ENCODE data around the gene CCL23. TPM values are rescaled to one million over a fixed set of nuclear protein-coding genes. Genes with fewer than 3 reads are reported as not detected.

The CCL23 gene
- total RNA-seq, 1 donor from 2014 or later: not detected

- H3K27me3 ChIP-seq (ENCODE audit: control insufficient read depth, insufficient read depth, low read length): no peaks in the 10 kb centered on the region
- TF ChIP-seq, protein P1, sequence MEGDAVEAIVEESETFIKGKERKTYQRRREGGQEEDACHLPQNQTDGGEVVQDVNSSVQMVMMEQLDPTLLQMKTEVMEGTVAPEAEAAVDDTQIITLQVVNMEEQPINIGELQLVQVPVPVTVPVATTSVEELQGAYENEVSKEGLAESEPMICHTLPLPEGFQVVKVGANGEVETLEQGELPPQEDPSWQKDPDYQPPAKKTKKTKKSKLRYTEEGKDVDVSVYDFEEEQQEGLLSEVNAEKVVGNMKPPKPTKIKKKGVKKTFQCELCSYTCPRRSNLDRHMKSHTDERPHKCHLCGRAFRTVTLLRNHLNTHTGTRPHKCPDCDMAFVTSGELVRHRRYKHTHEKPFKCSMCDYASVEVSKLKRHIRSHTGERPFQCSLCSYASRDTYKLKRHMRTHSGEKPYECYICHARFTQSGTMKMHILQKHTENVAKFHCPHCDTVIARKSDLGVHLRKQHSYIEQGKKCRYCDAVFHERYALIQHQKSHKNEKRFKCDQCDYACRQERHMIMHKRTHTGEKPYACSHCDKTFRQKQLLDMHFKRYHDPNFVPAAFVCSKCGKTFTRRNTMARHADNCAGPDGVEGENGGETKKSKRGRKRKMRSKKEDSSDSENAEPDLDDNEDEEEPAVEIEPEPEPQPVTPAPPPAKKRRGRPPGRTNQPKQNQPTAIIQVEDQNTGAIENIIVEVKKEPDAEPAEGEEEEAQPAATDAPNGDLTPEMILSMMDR (IDR thresholded peaks at IDR 0.05; ENCODE audit: insufficient read depth, low read length, severe bottlenecking): no peak
- DNase-seq (ENCODE audit: low read depth) (no peak), FAIRE-seq (no peak)
- no peak overlapping the region for H3K4me3 ChIP-seq (ENCODE audit: low read depth, low read length)
- H3K36me3 ChIP-seq (ENCODE audit: control insufficient read depth, insufficient read depth, low read length): no peaks in the 10 kb centered on the region
Measured at GRCh38 chr17:36057911-36058310, 40.1 kb upstream of the CCL23 start.

GRCh38 chr17:36055921-36056520 is 38.2 kb upstream of the CCL23 start:
- FAIRE-seq: no peak
- no peak overlapping the region for H3K4me3 ChIP-seq (ENCODE audit: low read depth, low read length)
- TF ChIP-seq, protein P1 (IDR thresholded peaks at IDR 0.05; ENCODE audit: insufficient read depth, low read length, severe bottlenecking): no peak
- DNase-seq (ENCODE audit: low read depth): no peak
- no peaks in the 10 kb centered on the region for H3K27me3 ChIP-seq (ENCODE audit: control insufficient read depth, insufficient read depth, low read length)
- no peaks in the 10 kb centered on the region for H3K36me3 ChIP-seq (ENCODE audit: control insufficient read depth, insufficient read depth, low read length)

DNA sequence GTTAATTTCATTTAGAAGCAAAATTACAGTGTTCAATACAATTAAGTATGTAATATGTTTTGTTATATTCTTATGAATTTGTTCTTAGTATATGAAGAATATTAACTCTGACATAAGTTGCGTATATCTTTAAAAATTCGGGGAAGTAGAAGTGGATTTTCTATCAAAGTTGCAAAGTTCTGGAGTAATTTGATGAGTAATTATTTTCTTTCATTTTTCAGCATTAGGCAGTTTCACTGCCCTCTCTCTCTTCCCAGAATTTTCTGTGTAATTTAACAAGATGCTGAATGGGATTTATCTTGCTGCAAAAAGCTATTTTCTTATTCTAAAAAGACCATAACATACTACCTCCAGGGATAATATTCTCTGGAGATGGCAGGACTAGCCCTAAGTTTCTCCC is 37.4 kb upstream of the CCL23 start:
- FAIRE-seq (no peak), DNase-seq (ENCODE audit: low read depth) (no peak)
- Histone ChIP-seq H3K4me3 (ENCODE audit: low read depth, low read length) (no peak overlapping the region), H3K27me3 (ENCODE audit: control insufficient read depth, insufficient read depth, low read length) (no peaks in the 10 kb centered on the region), H3K36me3 (ENCODE audit: control insufficient read depth, insufficient read depth, low read length) (no peaks in the 10 kb centered on the region)
- TF ChIP-seq, protein P1 (IDR thresholded peaks at IDR 0.05; ENCODE audit: insufficient read depth, low read length, severe bottlenecking): no peak

DNA sequence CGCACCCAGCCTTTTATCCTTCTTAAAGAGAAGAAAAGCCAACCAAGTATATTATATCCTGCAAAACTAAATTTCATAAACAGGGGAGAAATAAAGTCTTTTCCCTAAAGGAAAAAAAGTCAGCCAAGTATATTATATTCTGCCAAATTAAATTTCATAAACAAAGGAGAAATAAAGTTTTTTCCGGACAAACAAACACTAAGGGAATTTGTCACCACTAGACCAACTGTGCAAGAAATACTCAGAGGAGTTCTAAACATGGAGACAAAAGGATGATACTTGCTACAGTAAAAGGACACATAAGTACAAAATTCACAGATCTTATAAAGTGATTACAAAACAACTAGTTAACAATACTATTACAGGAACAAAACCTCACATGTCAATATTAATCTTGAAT is 31.9 kb upstream of the CCL23 start:
- DNase-seq (ENCODE audit: low read depth): no peak
- Histone ChIP-seq H3K4me3 (ENCODE audit: low read depth, low read length) (no peak overlapping the region), H3K36me3 (ENCODE audit: control insufficient read depth, insufficient read depth, low read length) (no peaks in the 10 kb centered on the region), H3K27me3 (ENCODE audit: control insufficient read depth, insufficient read depth, low read length) (peaks cover 2% of the 10 kb centered on the region)
- no peak for FAIRE-seq
- TF ChIP-seq, protein P1 (IDR thresholded peaks at IDR 0.05; ENCODE audit: insufficient read depth, low read length, severe bottlenecking): no peak

- H3K27me3 ChIP-seq (ENCODE audit: control insufficient read depth, insufficient read depth, low read length): peaks cover 2% of the 10 kb centered on the region
- TF ChIP-seq, protein P1 (IDR thresholded peaks at IDR 0.05; ENCODE audit: insufficient read depth, low read length, severe bottlenecking): no peak
- no peak overlapping the region for H3K4me3 ChIP-seq (ENCODE audit: low read depth, low read length)
- DNase-seq (ENCODE audit: low read depth) (no peak), FAIRE-seq (no peak)
- no peaks in the 10 kb centered on the region for H3K36me3 ChIP-seq (ENCODE audit: control insufficient read depth, insufficient read depth, low read length)
Measured at GRCh38 chr17:36048066-36048465, 30.3 kb upstream of the CCL23 start.

DNA sequence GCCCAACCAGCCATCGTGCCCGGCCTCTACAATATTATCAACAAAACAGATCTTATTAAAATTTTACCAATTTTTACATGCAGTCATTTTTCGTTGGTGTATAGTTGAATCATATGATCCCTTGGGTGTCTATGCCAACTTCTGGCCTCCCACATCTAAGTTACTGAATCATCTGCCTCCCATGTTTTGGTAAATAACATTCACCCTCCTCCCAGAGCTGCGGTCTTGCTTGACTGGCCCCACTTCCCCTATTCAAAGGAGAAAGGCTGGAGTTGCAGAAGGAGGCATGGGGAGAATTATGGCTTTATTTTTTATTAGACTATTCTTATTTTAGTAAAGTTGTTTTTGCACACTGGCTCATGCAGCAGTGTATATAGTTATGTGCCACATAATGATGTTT is 18.5 kb upstream of the CCL23 start:
- FAIRE-seq (no peak), DNase-seq (ENCODE audit: low read depth) (no peak)
- Histone ChIP-seq H3K36me3 (ENCODE audit: control insufficient read depth, insufficient read depth, low read length) (no peaks in the 10 kb centered on the region), H3K27me3 (ENCODE audit: control insufficient read depth, insufficient read depth, low read length) (no peaks in the 10 kb centered on the region), H3K4me3 (ENCODE audit: low read depth, low read length) (no peak overlapping the region)
- TF ChIP-seq, protein P1 (IDR thresholded peaks at IDR 0.05; ENCODE audit: insufficient read depth, low read length, severe bottlenecking): no peak
